Smooth muscle cell (in vitro differentiated cells): ENCODE data around the gene SNAP25. TPM values are rescaled to one million over a fixed set of nuclear protein-coding genes. Genes with fewer than 3 reads are reported as not detected.

Source experiments
- DNase-seq: peaks from one replicate; lab custom pipeline; 2025; ENCODE audit not compliant: unreplicated experiment; lab: John Stamatoyannopoulos, UW
- H2AFZ ChIP-seq: fragments of 200-600 bp; sonication (generic); 2 replicates; pipeline ENCODE4 v1.6.0; 2016; ENCODE audit warnings: antibody characterized with exemption, low read depth, mild to moderate bottlenecking
- H3F3A ChIP-seq: fragments of 200-600 bp; sonication (generic); 2 replicates; pipeline ENCODE4 v1.6.0; 2017; ENCODE audit warnings: antibody characterized with exemption, low read depth
- H3K27ac ChIP-seq: fragments of 200-600 bp; sonication (generic); 2 replicates; pipeline ENCODE4 v1.5.1; 2016; ENCODE audit warnings: low read depth, mild to moderate bottlenecking
- H3K27me3 ChIP-seq: fragments of 200-600 bp; sonication (generic); 2 replicates; pipeline ENCODE4 v1.6.1; 2016; ENCODE audit warnings: low read depth, mild to moderate bottlenecking
- H3K36me3 ChIP-seq: fragments of 200-600 bp; sonication (generic); 2 replicates; pipeline ENCODE4 v1.5.1; 2016; ENCODE audit warnings: low read depth
- H3K4me1 ChIP-seq: fragments of 200-600 bp; sonication (generic); 2 replicates; pipeline ENCODE4 v1.5.1; 2016; ENCODE audit warnings: low read depth
- H3K4me2 ChIP-seq: fragments of 200-600 bp; sonication (generic); 2 replicates; pipeline ENCODE4 v1.6.0; 2016; ENCODE audit warnings: mild to moderate bottlenecking
- H3K4me3 ChIP-seq: fragments of 200-600 bp; sonication (generic); 2 replicates; pipeline ENCODE4 v1.5.1; 2016; ENCODE audit warnings: mild to moderate bottlenecking
- H3K79me2 ChIP-seq: fragments of 200-600 bp; sonication (generic); 2 replicates; pipeline ENCODE4 v1.6.0; 2016; ENCODE audit warnings: low read depth, mild to moderate bottlenecking
- H3K9ac ChIP-seq: fragments of 200-600 bp; sonication (generic); 2 replicates; pipeline ENCODE4 v1.6.0; 2016; ENCODE audit warnings: low read depth
- H3K9me3 ChIP-seq: fragments of 200-600 bp; sonication (generic); replicated peaks from 2 replicates; pipeline ENCODE4 v1.5.1; 2016; ENCODE audit warnings: low read depth
- H4K20me1 ChIP-seq: fragments of 200-600 bp; sonication (generic); 2 replicates; pipeline ENCODE4 v1.6.0; 2016; ENCODE audit warnings: low read depth
- WGBS: methylation state at CpG from one replicate; pipeline ENCODE4 v1.1.7; 2016; ENCODE audit warnings: low lambda C conversion rate; 5-methylcytosine and 5-hydroxymethylcytosine counted together
- polyA plus RNA-seq: library from polyadenylated mRNA; unstranded; fragments of >200 nt; fragmentation: Nextera tagmentation; extraction: Ambion mirVana; gene quantifications from 2 replicates; pipeline ENCODE4 v1.2.1, GENCODE V29; 2016
- total RNA-seq: library from RNA; depleted of rRNA; stranded (reverse); fragments of >200 nt; gene quantifications from 2 replicates; pipeline ENCODE4 v1.2.3, GENCODE V29; 2014
- TF ChIP-seq, protein P1 (sequence below): fragments of 200-600 bp; sonication (generic); IDR thresholded peaks from 2 replicates; pipeline ENCODE4 v1.5.1; 2017; ENCODE audit warnings: borderline replicate concordance, mild to moderate bottlenecking, antibody characterized with exemption; ENCODE audit not compliant: insufficient read depth, poor library complexity, severe bottlenecking

SNAP25 gene
- total and polyA plus RNA-seq, 2 experiments from 2014 or later = 4.9 to 5.4 TPM

DNA sequence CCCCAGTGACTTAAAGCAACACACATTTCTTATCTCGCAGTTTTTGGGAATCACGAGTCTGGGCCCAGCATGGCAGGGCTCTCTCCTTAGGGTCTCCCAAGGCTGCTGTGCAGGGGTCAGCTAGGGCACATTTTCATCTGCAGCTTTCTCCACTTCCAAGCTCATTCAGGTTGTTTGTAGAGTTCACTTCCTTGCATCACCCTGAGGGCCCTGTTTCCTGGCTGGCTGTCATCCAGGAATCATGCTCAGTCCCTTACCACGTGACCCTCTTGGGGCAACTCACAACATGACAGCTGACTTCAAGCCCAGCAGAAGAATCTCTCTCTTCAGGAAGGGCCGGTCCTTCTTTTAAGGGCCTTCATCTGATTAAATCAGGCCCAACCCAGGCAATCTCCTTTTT is 21.3 kb downstream of the SNAP25 start:
- Histone ChIP-seq H3K36me3 (no peaks in the 10 kb centered on the region), H3K9ac (no peak overlapping the region), H3K4me1 (no peaks in the 10 kb centered on the region), H3K4me3 (no peak overlapping the region), H3F3A (no peaks in the 10 kb centered on the region), H2AFZ (no peak overlapping the region), H4K20me1 (peaks cover 7% of the 10 kb centered on the region), H3K27me3 (no peaks in the 10 kb centered on the region), H3K9me3 (no peaks in the 10 kb centered on the region), H3K4me2 (no peak overlapping the region), H3K27ac (no peak overlapping the region), H3K79me2 (no peaks in the 10 kb centered on the region)
- TF ChIP-seq, protein P1, sequence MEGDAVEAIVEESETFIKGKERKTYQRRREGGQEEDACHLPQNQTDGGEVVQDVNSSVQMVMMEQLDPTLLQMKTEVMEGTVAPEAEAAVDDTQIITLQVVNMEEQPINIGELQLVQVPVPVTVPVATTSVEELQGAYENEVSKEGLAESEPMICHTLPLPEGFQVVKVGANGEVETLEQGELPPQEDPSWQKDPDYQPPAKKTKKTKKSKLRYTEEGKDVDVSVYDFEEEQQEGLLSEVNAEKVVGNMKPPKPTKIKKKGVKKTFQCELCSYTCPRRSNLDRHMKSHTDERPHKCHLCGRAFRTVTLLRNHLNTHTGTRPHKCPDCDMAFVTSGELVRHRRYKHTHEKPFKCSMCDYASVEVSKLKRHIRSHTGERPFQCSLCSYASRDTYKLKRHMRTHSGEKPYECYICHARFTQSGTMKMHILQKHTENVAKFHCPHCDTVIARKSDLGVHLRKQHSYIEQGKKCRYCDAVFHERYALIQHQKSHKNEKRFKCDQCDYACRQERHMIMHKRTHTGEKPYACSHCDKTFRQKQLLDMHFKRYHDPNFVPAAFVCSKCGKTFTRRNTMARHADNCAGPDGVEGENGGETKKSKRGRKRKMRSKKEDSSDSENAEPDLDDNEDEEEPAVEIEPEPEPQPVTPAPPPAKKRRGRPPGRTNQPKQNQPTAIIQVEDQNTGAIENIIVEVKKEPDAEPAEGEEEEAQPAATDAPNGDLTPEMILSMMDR = no peak
- DNase-seq = no peak
- 65% methylated on average over 4 of the region's 4 CpGs for WGBS

DNA sequence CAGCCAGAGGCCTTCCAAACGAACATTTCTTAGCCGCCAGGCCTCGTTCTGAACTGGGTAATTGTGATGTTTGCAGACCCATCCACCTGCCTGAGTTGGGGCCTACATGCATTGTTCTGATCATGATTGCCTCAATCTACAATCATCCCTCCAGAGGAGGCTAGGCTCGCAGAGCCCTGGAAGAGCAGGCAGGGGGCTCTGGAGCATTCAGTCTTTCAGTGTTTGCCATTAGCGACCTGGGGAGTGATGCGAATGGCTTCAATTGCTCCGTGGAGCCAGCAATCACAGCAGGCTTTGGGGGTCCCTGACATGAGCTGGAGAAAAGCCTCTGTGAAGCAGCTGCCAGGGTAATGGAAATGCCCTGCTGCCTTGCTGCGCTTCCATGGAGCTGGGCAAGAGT is 22.0 kb downstream of the SNAP25 start:
- peaks cover 7% of the 10 kb centered on the region for H4K20me1 ChIP-seq
- no peak overlapping the region for H3K9ac ChIP-seq
- H3K4me3 ChIP-seq = no peak overlapping the region
- no peak for DNase-seq
- H3K27ac ChIP-seq = no peak overlapping the region
- H3K4me1 ChIP-seq = no peaks in the 10 kb centered on the region
- H2AFZ ChIP-seq = no peak overlapping the region
- no peak overlapping the region for H3K4me2 ChIP-seq
- no peaks in the 10 kb centered on the region for H3K79me2 ChIP-seq
- H3K36me3 ChIP-seq = no peaks in the 10 kb centered on the region
- TF ChIP-seq, protein P1 = no peak
- no peaks in the 10 kb centered on the region for H3K9me3 ChIP-seq
- 81% methylated on average over 8 of the region's 8 CpGs for WGBS
- no peaks in the 10 kb centered on the region for H3K27me3 ChIP-seq
- H3F3A ChIP-seq = no peaks in the 10 kb centered on the region

- Histone ChIP-seq H3K79me2 (no peaks in the 10 kb centered on the region), H2AFZ (no peak overlapping the region), H3K4me2 (no peak overlapping the region), H3K27me3 (no peaks in the 10 kb centered on the region), H3K9me3 (no peaks in the 10 kb centered on the region), H3K4me3 (no peak overlapping the region), H4K20me1 (peaks cover 7% of the 10 kb centered on the region), H3K4me1 (no peaks in the 10 kb centered on the region), H3K27ac (no peak overlapping the region), H3K36me3 (no peaks in the 10 kb centered on the region), H3F3A (no peaks in the 10 kb centered on the region), H3K9ac (no peak overlapping the region)
- 81% methylated on average over 2 of the region's 2 CpGs for WGBS
- DNase-seq = no peak
- TF ChIP-seq, protein P1 = no peak
Measured at GRCh38 chr20:10242166-10242565, 23.5 kb downstream of the SNAP25 start.

GRCh38 chr20:10247440-10247839 is 28.8 kb downstream of the SNAP25 start:
- TF ChIP-seq, protein P1 = no peak
- Histone ChIP-seq H3K9ac (no peak overlapping the region), H3K4me2 (no peak overlapping the region), H3F3A (no peaks in the 10 kb centered on the region), H3K9me3 (no peaks in the 10 kb centered on the region), H3K27ac (no peak overlapping the region), H3K36me3 (no peaks in the 10 kb centered on the region), H3K79me2 (no peaks in the 10 kb centered on the region), H3K4me3 (no peak overlapping the region), H3K4me1 (no peaks in the 10 kb centered on the region), H2AFZ (no peak overlapping the region), H3K27me3 (no peaks in the 10 kb centered on the region), H4K20me1 (peaks cover 7% of the 10 kb centered on the region)
- 94% methylated on average over 3 of the region's 3 CpGs for WGBS
- no peak for DNase-seq
